Stimulated activated CD4-positive, alpha-beta T cell treated with anti-CD3 and anti-CD28 coated beads, TNF-alpha, amount 100 ng/mL, for 48 hours (primary cell): ENCODE data around the gene DNMT1.

Experiments
- DNase-seq, 3 donors: peaks; one replicate each; pipeline ENCODE4 v3.0.0-alpha.2; 2020; ENCODE audit warnings: low read depth in 3 of 3

The DNMT1 gene

DNA sequence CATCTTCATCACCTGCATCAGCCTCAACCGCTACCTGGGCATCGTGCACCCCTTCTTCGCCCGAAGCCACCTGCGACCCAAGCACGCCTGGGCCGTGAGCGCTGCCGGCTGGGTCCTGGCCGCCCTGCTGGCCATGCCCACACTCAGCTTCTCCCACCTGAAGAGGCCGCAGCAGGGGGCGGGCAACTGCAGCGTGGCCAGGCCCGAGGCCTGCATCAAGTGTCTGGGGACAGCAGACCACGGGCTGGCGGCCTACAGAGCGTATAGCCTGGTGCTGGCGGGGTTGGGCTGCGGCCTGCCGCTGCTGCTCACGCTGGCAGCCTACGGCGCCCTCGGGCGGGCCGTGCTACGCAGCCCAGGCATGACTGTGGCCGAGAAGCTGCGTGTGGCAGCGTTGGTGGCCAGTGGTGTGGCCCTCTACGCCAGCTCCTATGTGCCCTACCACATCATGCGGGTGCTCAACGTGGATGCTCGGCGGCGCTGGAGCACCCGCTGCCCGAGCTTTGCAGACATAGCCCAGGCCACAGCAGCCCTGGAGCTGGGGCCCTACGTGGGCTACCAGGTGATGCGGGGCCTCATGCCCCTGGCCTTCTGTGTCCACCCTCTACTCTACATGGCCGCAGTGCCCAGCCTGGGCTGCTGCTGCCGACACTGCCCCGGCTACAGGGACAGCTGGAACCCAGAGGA, 80.6 kb downstream of the DNMT1 start:
- DNase-seq = no peak

GRCh38 chr19:10113592-10113963, 81.2 kb downstream of the DNMT1 start:
- DNase-seq = no peak

DNA sequence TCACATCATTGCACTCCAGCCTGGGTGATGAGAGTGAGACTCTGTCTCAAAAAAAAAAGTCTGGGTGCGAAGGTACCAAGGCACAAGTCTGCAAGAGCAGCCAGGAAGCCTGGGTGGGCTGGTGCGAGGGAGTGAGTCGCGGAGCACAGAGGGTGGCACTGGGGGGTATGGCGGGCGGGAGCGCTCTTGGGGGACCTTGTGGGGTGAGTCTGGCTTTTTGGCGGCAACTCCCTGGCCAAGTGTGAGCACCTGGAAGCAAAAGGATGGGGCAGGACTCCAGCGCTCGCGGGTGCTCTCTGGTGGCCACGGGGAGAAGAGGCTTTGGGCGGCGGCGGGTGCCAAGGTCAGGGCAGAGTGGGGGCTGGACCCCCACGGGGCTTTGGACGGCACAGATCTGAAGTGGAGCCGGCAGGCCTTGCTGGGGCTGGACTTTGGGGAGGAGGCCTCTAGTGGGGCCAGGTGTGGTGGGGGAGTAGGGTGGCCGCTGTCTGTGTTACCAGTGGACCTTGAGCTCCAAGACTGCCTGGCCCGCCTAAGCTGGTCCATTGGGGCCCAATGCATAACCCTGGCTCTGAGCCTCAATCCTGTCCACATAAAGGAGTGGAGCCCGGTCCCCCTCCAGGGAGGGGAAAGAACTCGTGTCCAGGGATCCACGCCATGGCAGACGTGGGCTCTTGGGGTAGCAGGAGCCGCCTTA, 81.7 kb downstream of the DNMT1 start:
- peak in 1 of 3 donors; percentile 68 for DNase-seq

- no peak for DNase-seq
These were observed 82.6 kb downstream of the DNMT1 start for GRCh38 chr19:10112037-10112761.

GRCh38 chr19:10111405-10111811, 83.3 kb downstream of the DNMT1 start, which contains the start of gene P2RY11:
P2RY11 (plus strand) TSS chr19:10111693; CDS start chr19:10111722, 29 bp downstream.
- DNase-seq = no peak

DNA sequence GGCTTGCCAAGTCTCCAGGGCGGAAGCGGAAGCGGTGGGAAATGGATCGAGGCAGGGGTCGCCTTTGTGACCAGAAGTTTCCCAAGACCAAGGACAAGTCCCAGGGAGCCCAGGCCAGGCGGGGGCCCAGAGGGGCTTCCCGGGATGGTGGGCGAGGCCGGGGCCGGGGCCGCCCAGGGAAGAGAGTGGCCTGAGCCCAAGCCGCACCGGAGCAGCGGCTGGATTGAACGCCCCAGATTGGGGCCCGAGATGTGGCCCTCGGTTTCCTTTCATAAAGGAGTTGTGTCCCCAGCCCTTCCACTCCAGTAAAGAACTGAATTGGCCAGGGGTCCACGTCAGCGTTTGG, 83.8 kb downstream of the DNMT1 start:
- no peak for DNase-seq

DNA sequence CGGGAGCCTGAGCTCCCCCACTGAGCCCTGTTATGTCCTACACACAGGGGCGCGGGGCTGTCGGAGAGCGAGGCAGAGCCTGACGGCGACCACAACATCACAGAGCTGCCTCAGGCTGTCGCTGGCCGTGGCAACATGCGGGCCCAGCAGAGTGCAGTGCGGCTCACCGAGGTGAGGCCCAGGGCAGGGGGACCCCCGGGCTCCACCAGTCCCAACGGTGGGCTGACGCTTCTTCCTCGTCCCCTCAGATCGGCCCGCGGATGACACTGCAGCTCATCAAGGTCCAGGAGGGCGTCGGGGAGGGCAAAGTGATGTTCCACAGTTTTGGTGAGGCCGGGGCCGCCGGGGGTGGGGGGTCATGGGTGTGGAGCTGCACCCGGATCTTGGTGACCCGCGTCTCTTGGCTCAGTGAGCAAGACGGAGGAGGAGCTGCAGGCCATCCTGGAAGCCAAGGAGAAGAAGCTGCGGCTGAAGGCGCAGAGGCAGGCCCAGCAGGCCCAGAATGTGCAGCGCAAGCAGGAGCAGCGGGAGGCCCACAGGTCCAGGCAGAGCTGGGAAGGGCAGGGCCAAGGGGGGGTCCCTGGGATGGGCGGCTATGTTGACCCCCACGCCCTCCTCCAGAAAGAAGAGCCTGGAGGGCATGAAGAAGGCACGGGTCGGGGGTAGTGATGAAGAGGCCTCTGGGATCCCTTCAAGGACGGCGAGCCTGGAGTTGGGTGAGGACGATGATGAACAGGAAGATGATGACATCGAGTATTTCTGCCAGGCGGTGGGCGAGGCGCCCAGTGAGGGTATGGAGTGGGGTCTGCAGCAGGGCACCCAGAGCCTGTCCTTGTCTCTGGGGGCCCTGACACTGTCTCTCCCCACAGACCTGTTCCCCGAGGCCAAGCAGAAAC, 84.4 kb downstream of the DNMT1 start:
- DNase-seq = no peak

GRCh38 chr19:10109528-10109927, 85.2 kb downstream of the DNMT1 start:
- no peak for DNase-seq

DNA sequence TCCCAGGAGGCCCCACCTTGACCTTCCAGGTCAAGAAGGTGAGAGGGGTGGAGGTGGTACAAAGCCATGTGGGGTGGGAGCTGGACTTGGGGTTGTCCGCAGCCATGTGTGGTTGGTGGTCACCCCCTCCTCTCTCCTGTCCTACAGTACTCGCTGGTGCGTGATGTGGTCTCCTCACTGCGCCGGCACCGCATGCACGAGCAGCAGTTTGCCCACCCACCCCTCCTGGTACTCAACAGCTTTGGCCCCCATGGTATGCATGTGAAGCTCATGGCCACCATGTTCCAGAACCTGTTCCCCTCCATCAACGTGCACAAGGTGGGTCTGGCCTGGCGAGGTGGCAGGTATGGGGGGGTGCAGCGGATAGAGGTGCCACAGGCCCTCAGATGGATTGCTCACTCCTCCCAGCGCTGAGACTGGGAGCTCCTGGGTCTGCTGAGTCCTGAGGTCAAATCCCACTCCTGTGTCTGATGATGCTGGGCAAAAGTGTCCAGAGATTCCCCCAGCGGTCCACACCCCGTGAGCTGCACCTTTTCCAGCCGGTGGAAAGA, 86.9 kb downstream of the DNMT1 start:
- DNase-seq = no peak

GRCh38 chr19:10107254-10107653, 87.5 kb downstream of the DNMT1 start:
- DNase-seq = no peak

DNA sequence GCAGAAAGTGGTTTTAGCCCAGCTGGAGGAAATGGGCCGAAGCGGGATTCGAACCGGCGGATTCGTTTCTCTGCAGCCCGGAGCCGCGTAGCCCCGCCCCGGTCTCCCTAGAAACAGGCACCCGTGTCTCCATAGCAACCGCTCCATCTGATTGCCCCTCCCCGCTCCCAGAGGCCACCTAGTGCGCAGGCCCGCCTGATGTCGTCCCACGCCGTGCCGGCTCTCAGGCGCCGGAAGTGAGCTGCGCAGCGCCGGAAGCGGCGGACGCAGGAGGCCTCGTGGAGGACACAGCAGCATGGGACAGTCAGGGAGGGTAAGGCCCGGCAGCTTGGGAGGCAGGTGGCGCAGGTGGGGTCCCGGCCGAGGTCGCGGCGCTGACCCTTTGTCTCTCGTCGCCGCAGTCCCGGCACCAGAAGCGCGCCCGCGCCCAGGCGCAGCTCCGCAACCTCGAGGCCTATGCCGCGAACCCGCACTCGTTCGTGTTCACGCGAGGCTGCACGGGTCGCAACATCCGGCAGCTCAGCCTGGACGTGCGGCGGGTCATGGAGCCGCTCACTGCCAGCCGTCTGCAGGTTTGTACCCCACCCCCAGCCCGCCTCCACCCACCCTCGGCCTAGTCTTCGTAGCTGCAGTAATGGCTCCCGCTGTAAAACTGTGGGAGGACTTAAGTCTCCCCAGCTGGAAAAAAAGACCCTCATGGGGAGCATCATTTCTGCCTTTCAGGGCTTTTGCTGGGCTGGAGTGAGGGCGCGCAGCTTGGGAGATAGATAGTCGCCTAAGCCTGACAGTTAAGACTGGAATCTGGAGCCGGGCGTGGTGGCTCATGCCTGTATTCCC, 88.4 kb downstream of the DNMT1 start, which contains the start of gene PPAN:
Gene PPAN (plus strand): TSS at position 263 of the 837 bp plus-strand sequence. CDS start 33 bp downstream, at position 296.
- peak; percentile 97 to 99 (median 98) for DNase-seq

GRCh38 chr19:10105509-10106099, 89.1 kb downstream of the DNMT1 start:
- peak; percentile 75 to 85 (median 79) for DNase-seq

DNA sequence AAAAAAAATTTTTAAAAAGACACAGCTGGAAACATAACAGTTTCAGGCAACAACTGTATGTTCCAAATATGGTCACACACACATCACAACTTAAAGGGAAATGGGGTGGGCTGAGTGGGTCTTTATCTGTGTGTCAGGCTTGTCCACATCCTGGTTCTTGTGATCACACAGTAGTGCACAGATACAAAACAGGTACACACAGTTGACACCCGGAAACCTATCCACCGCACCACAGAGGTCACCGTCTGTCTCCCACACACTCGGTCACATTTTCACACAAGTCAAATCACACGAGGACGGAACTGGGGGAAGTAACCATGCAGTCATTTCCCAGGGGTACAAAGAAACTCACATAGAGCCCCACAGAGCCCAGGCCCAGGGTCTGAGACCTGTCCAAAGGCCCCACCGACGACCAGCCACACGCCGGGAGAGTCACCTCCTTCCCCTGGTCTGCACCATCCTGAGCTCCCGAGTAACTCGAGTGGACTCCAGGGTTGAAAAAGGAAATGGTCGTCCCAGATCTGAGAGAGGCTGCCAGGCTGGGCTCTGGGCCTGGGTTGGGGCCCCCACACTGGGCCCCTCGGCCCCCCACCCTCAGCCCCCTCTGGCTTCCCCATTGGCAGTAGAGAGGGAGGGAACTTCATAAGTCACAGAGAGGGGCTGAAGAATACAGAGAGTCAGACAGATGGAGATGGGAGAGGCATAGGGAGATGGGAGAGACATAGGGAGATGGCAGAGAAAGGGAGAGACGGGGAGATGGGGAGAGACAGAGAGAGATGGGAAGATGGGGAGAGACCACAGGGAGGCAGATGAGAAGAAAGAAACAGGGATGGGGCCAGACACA, 89.9 kb downstream of the DNMT1 start:
- DNase-seq = peak in 1 of 3 donors; percentile 76

- DNase-seq = no peak
These were observed 90.6 kb downstream of the DNMT1 start for GRCh38 chr19:10104130-10104513.

- no peak for DNase-seq
These were observed 91.9 kb downstream of the DNMT1 start for GRCh38 chr19:10102787-10103236.

DNA sequence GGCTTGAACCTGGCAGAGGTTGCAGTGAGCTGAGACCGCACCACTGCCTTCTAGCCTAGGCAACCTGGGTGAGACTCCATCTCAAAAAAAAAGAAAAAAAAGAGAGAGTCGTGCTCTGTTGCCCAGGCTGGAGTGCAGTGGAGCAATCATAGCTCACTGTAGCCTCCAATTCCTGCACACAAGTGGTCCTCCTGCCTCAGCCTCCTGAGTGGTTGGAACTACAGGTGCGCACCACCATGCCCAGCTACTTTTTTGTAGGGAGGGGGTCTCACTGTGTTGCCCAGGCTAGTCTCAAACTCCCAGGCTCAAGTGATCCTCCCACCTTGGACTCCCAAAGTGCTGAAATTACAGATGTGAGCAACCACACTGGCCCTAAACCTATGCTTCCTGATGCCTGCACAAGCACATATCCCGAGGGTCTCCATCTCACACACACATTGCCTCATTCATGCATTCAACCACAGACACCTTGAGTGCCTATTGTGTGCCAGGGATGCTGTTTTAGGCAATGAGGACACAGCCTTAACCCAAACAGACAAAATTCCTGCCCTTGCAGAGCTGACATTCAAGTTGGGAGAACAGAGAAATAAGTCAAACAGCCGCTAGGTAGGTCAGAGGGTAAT, 94.5 kb downstream of the DNMT1 start:
- no peak for DNase-seq

GRCh38 chr19:10096615-10096963, 98.2 kb downstream of the DNMT1 start:
- DNase-seq = no peak

GRCh38 chr19:10095948-10096614, 98.7 kb downstream of the DNMT1 start:
- peak; percentile 81 to 87 (median 83) for DNase-seq
